Adipose tissue (tissue), 3 donors: ENCODE results near the gene HECTD2. TPM values are rescaled to one million over a fixed set of nuclear protein-coding genes. Genes with fewer than 3 reads are reported as not detected.

Experiments used
- H3K27ac ChIP-seq: one replicate; pipeline ENCODE4 v1.5.1; 2013; ENCODE audit warnings: low read depth, low read length
- WGBS, 3 donors: extraction: QIAGEN DNeasy Blood & Tissue Kit; methylation state at CpG; one replicate each; pipeline ENCODE4 v1.1.7; 2013; 5-methylcytosine and 5-hydroxymethylcytosine counted together
- polyA plus RNA-seq, 3 donors: library from polyadenylated mRNA; stranded (reverse); fragments of 200-250 nt; gene quantifications; one replicate each; pipeline ENCODE4 v1.2.3, GENCODE V29; 2013
- donor health status: healthy with polysubstance abuse.
- donor health status: Bipolar disorder and iron deficiency.
- donor health status: healthy.

HECTD2 gene
- polyA plus RNA-seq, 3 donors, result 2.6 to 5.6 (median 3.5) TPM

GRCh38 chr10:91462423-91462822, 52.3 kb downstream of the HECTD2 start:
- H3K27ac ChIP-seq, result no peak overlapping the region

GRCh38 chr10:91464500-91464899, 54.4 kb downstream of the HECTD2 start:
- WGBS, 3 donors, result 95 to 98% (median 96%) methylated on average over 2 of the region's 2 CpGs
- H3K27ac ChIP-seq, result no peak overlapping the region

GRCh38 chr10:91465261-91465660, 55.1 kb downstream of the HECTD2 start:
- 97 to 100% (median 100%) methylated on average over 1 of the region's 1 CpG for WGBS, 3 donors
- H3K27ac ChIP-seq, result no peak overlapping the region

- WGBS, 3 donors, result 95 to 98% (median 97%) methylated on average over 4 of the region's 4 CpGs
- no peak overlapping the region for H3K27ac ChIP-seq
Measured at GRCh38 chr10:91467114-91467513, 57.0 kb downstream of the HECTD2 start.

- no peak overlapping the region for H3K27ac ChIP-seq
- 70 to 97% (median 95%) methylated on average over 1 of the region's 1 CpG for WGBS, 3 donors
Measured at GRCh38 chr10:91471602-91472001, 61.5 kb downstream of the HECTD2 start.

GRCh38 chr10:91472911-91473310, 62.8 kb downstream of the HECTD2 start:
- 94 to 100% (median 99%) methylated on average over 2 of the region's 2 CpGs for WGBS, 3 donors

GRCh38 chr10:91474009-91474408, 63.9 kb downstream of the HECTD2 start:
- 80 to 98% (median 95%) methylated on average over 1 of the region's 1 CpG for WGBS, 3 donors
- no peak overlapping the region for H3K27ac ChIP-seq

More at GRCh38 chr10:91472911-91473310, 62.8 kb downstream of the HECTD2 start:
- no peak overlapping the region for H3K27ac ChIP-seq

- H3K27ac ChIP-seq, result no peak overlapping the region
- WGBS, 3 donors, result 97 to 99% (median 97%) methylated on average over 2 of the region's 2 CpGs
Measured at GRCh38 chr10:91477236-91477635, 67.1 kb downstream of the HECTD2 start.

- H3K27ac ChIP-seq, result no peak overlapping the region
Measured at GRCh38 chr10:91479583-91479982, 69.4 kb downstream of the HECTD2 start.

GRCh38 chr10:91487911-91488582, 77.9 kb downstream of the HECTD2 start:
- WGBS, 3 donors, result 80 to 89% (median 86%) methylated on average over 3 of the region's 3 CpGs

GRCh38 chr10:91493313-91493712, 83.2 kb downstream of the HECTD2 start:
- H3K27ac ChIP-seq, result no peak overlapping the region
- WGBS, 3 donors, result 23 to 55% (median 50%) methylated on average over 2 of the region's 2 CpGs

More at GRCh38 chr10:91487911-91488582, 77.9 kb downstream of the HECTD2 start:
- H3K27ac ChIP-seq, result no peak overlapping the region

GRCh38 chr10:91495402-91495801, 85.3 kb downstream of the HECTD2 start:
- no peak overlapping the region for H3K27ac ChIP-seq

- no peak overlapping the region for H3K27ac ChIP-seq
- 89 to 94% (median 89%) methylated on average over 4 of the region's 4 CpGs for WGBS, 3 donors
Measured at GRCh38 chr10:91496016-91496415, 85.9 kb downstream of the HECTD2 start.

GRCh38 chr10:91511549-91512330, 101.6 kb downstream of the HECTD2 start:
- WGBS, 3 donors, result 86 to 90% (median 88%) methylated on average over 5 of the region's 5 CpGs
- H3K27ac ChIP-seq, result no peak overlapping the region

GRCh38 chr10:91512458-91512857, 102.3 kb downstream of the HECTD2 start:
- H3K27ac ChIP-seq, result no peak overlapping the region
- WGBS, 3 donors, result 31 to 92% (median 86%) methylated on average over 1 of the region's 1 CpG

- 23 to 77% (median 77%) methylated on average over 2 of the region's 2 CpGs for WGBS, 3 donors
Measured at GRCh38 chr10:91513598-91514424, 103.7 kb downstream of the HECTD2 start.

GRCh38 chr10:91514787-91515186, 104.6 kb downstream of the HECTD2 start:
- WGBS, 3 donors, result 90 to 94% (median 93%) methylated on average over 1 of the region's 1 CpG

More at GRCh38 chr10:91513598-91514424, 103.7 kb downstream of the HECTD2 start:
- H3K27ac ChIP-seq, result no peak overlapping the region

GRCh38 chr10:91517394-91517793, 107.2 kb downstream of the HECTD2 start:
- no peak overlapping the region for H3K27ac ChIP-seq

More at GRCh38 chr10:91514787-91515186, 104.6 kb downstream of the HECTD2 start:
- H3K27ac ChIP-seq, result no peak overlapping the region

GRCh38 chr10:91519899-91520514, 109.9 kb downstream of the HECTD2 start:
- no peak overlapping the region for H3K27ac ChIP-seq
- WGBS, 3 donors, result 50 to 90% (median 88%) methylated on average over 7 of the region's 7 CpGs
